ENCODE data around the gene CDC45.

GRCh38 chr22:19505735-19506126, 26.0 kb downstream of the CDC45 start:
- TF ChIP-seq, protein P1, sequence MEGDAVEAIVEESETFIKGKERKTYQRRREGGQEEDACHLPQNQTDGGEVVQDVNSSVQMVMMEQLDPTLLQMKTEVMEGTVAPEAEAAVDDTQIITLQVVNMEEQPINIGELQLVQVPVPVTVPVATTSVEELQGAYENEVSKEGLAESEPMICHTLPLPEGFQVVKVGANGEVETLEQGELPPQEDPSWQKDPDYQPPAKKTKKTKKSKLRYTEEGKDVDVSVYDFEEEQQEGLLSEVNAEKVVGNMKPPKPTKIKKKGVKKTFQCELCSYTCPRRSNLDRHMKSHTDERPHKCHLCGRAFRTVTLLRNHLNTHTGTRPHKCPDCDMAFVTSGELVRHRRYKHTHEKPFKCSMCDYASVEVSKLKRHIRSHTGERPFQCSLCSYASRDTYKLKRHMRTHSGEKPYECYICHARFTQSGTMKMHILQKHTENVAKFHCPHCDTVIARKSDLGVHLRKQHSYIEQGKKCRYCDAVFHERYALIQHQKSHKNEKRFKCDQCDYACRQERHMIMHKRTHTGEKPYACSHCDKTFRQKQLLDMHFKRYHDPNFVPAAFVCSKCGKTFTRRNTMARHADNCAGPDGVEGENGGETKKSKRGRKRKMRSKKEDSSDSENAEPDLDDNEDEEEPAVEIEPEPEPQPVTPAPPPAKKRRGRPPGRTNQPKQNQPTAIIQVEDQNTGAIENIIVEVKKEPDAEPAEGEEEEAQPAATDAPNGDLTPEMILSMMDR (IDR thresholded peaks at IDR 0.05; ENCODE audit: low read depth, low read length, poor library complexity, severe bottlenecking), result no peak
- TF ChIP-seq EZH2phosphoT487 (IDR thresholded peaks at IDR 0.05; ENCODE audit: borderline replicate concordance, low read length), result no peak
